HEK293 (cell line): ENCODE measurements around the gene DUSP6.

Experiments used
- CTCF ChIP-seq: fragments of 450-650 bp; formaldehyde crosslinking; IDR thresholded peaks from 2 replicates; pipeline ENCODE4 v1.5.1; 2016; ENCODE audit warnings: missing biosample characterization, missing genetic modification characterization
- REST ChIP-seq: fragments of 450-650 bp; formaldehyde crosslinking; IDR thresholded peaks from 2 replicates; pipeline ENCODE4 v1.5.1; 2016; ENCODE audit warnings: missing biosample characterization, missing genetic modification characterization
- SP2 ChIP-seq: fragments of 450-650 bp; formaldehyde crosslinking; IDR thresholded peaks from 2 replicates; pipeline ENCODE4 v1.5.1; 2016; ENCODE audit warnings: missing biosample characterization, missing genetic modification characterization
- ZBTB6 ChIP-seq: fragments of 450-650 bp; formaldehyde crosslinking; IDR thresholded peaks from 2 replicates; pipeline ENCODE4 v1.5.1; 2017; ENCODE audit warnings: missing biosample characterization, missing genetic modification characterization
- ZNF701 ChIP-seq: fragments of 450-650 bp; formaldehyde crosslinking; IDR thresholded peaks from 2 replicates; pipeline ENCODE4 v1.5.1; 2016; ENCODE audit warnings: missing biosample characterization, missing genetic modification characterization

- TF ChIP-seq SP2 (tag by site-specific recombination) (no peak), ZBTB6 (tag by site-specific recombination) (no peak), CTCF (tag by site-specific recombination) (no peak), ZNF701 (tag by site-specific recombination) (no peak), REST (tag by site-specific recombination) (no peak)
These were observed 31.9 kb upstream of the DUSP6 start for GRCh38 chr12:89384050-89384758.
